A549 (cell line): ENCODE results near the gene CCDC85C. TPM values are rescaled to one million over a fixed set of nuclear protein-coding genes. Genes with fewer than 3 reads are reported as not detected.

ENCODE experiments used
- ATAC-seq, 2 experiments: fragments of 200-7000 bp in 1 of 2; fragments of >200 bp in 1 of 2; cut with Nextera tagmentation in 1 of 2; cut with Tn5 transposase in 1 of 2; 3 replicates each; pipeline versions ENCODE4 v1.8.0 to v1.9.1; 2018 to 2020; ENCODE audit warnings: mild to moderate bottlenecking in 1 of 2, moderate library complexity in 1 of 2
- CTCF ChIA-PET: fragments of 300-600 bp; sonication (Branson Sonifier 250); formaldehyde crosslinking; extraction: SDS; loops from one replicate; lab custom pipeline; 2021; ENCODE audit warnings: antibody characterized with exemption, inconsistent platforms; lab: Yijun Ruan, JAX
- POLR2A ChIA-PET: fragments of 350-600 bp; formaldehyde crosslinking; extraction: SDS; loops from one replicate; lab custom pipeline; 2021; ENCODE audit warnings: antibody characterized with exemption, inconsistent platforms; lab: Yijun Ruan, JAX
- DNase-seq, 2 experiments: peaks; one replicate each; pipeline versions ENCODE4 v3.0.0 to v3.0.0-alpha.2; 2011 to 2016; ENCODE audit warnings: low read depth in 1 of 2, low spot score in 1 of 2
- FAIRE-seq: peaks from 2 replicates; lab custom pipeline; 2011; peaks lifted over from hg19 to GRCh38; lab: Jason Lieb, UNC
- H3K27ac ChIP-seq, 2 experiments: fragments of >200 bp; sonication (Bioruptor Twin); formaldehyde crosslinking; 3 replicates each; pipeline ENCODE4 v1.5.1; 2016 to 2017
- H3K4me1 ChIP-seq: fragments of >200 bp; sonication (Bioruptor Twin); formaldehyde crosslinking; 3 replicates; pipeline ENCODE4 v1.6.1; 2016
- H3K4me2 ChIP-seq: fragments of >200 bp; sonication (Bioruptor Twin); formaldehyde crosslinking; 3 replicates; pipeline ENCODE4 v1.6.1; 2016
- H3K4me3 ChIP-seq: fragments of >200 bp; sonication (Bioruptor Twin); formaldehyde crosslinking; 3 replicates; pipeline ENCODE4 v1.5.1; 2016
- H3K9me3 ChIP-seq: fragments of >200 bp; sonication (Bioruptor Twin); formaldehyde crosslinking; 3 replicates; pipeline ENCODE4 v1.6.1; 2016
- BHLHE40 ChIP-seq: IDR thresholded peaks from 2 replicates; pipeline ENCODE4 v1.6.1; 2012; ENCODE audit warnings: low read depth, low read length, inconsistent platforms
- CBX8 ChIP-seq: fragments of 200-600 bp; sonication (generic); IDR thresholded peaks from 2 replicates; pipeline ENCODE4 v1.6.1; 2016
- CEBPB ChIP-seq, 2 experiments: fragments of >200 bp in 1 of 2; sonication (Bioruptor Twin) in 1 of 2; formaldehyde crosslinking in 1 of 2; IDR thresholded peaks; 2 replicates each; pipeline ENCODE4 v1.6.1; 2012 to 2016
- CTCF ChIP-seq: fragments of >200 bp; sonication (Bioruptor Twin); formaldehyde crosslinking; IDR thresholded peaks from 3 replicates; pipeline ENCODE4 v1.5.1; 2016
- ELK1 ChIP-seq: fragments of 150-350 bp; IDR thresholded peaks from 2 replicates; pipeline ENCODE4 v1.6.1; 2014; ENCODE audit warnings: low read depth, mild to moderate bottlenecking, low read length
- FOSL2 ChIP-seq, 2 experiments: fragments of 450-650 bp in 1 of 2; fragments of >200 bp in 1 of 2; sonication (Bioruptor Twin) in 1 of 2; formaldehyde crosslinking; IDR thresholded peaks; 2 replicates each; pipeline versions ENCODE4 v1.5.0 to v1.6.1; 2016 to 2020; ENCODE audit warnings: mild to moderate bottlenecking in 1 of 2, moderate library complexity in 1 of 2
- HDAC2 ChIP-seq: fragments of 200-600 bp; sonication (generic); IDR thresholded peaks from 2 replicates; pipeline ENCODE4 v1.6.1; 2016
- HES2 ChIP-seq: fragments of >200 bp; sonication (Bioruptor Twin); formaldehyde crosslinking; IDR thresholded peaks from 2 replicates; pipeline ENCODE4 v1.6.1; 2016
- HEYL ChIP-seq: fragments of 250-450 bp; sonication (Bioruptor Pico); IDR thresholded peaks from 2 replicates; pipeline ENCODE4 v1.8.0; 2021; ENCODE audit warnings: mild to moderate bottlenecking, moderate library complexity
- HOXB13 ChIP-seq: fragments of 250-450 bp; sonication (Bioruptor Pico); IDR thresholded peaks from 2 replicates; pipeline ENCODE4 v1.5.0; 2020; ENCODE audit warnings: low read depth, mild to moderate bottlenecking, moderate library complexity
- MAFK ChIP-seq: fragments of 450-650 bp; IDR thresholded peaks from 2 replicates; pipeline ENCODE4 v1.6.1; 2014; ENCODE audit not compliant: partially characterized antibody
- MYC ChIP-seq: IDR thresholded peaks from 2 replicates; pipeline ENCODE4 v1.6.1; 2012; ENCODE audit warnings: mild to moderate bottlenecking, inconsistent platforms, low read length, improper control_type of control experiment, borderline replicate concordance
- NFE2L2 ChIP-seq: fragments of 150-350 bp; conservative IDR thresholded peaks from 2 replicates; pipeline ENCODE4 v1.6.1; 2014; ENCODE audit warnings: low read length
- NPAS2 ChIP-seq: fragments of 250-450 bp; sonication (Bioruptor Pico); IDR thresholded peaks from 2 replicates; pipeline ENCODE4 v1.8.0; 2022; ENCODE audit warnings: mild to moderate bottlenecking, moderate library complexity, borderline replicate concordance
- PBX3 ChIP-seq: IDR thresholded peaks from 2 replicates; pipeline ENCODE4 v1.6.1; 2012
- PHF8 ChIP-seq: fragments of 200-600 bp; sonication (generic); IDR thresholded peaks from 2 replicates; pipeline ENCODE4 v1.6.1; 2016; ENCODE audit warnings: low read depth, mild to moderate bottlenecking, antibody characterized with exemption, moderate library complexity, borderline replicate concordance
- SREBF2 ChIP-seq: fragments of 450-650 bp; IDR thresholded peaks from 2 replicates; pipeline ENCODE4 v1.6.1; 2014; ENCODE audit warnings: mild to moderate bottlenecking, moderate library complexity
- TFCP2L1 ChIP-seq: fragments of 250-450 bp; sonication (Bioruptor Pico); IDR thresholded peaks from 2 replicates; pipeline ENCODE4 v1.5.0; 2021; ENCODE audit warnings: mild to moderate bottlenecking
- TP53 ChIP-seq: fragments of 250-450 bp; sonication (Bioruptor Pico); IDR thresholded peaks from 2 replicates; pipeline ENCODE4 v1.5.0; 2021; ENCODE audit warnings: mild to moderate bottlenecking, moderate library complexity
- USF2 ChIP-seq: fragments of 450-650 bp; IDR thresholded peaks from 2 replicates; pipeline ENCODE4 v1.6.1; 2014; ENCODE audit warnings: antibody characterized with exemption
- ZFP36 ChIP-seq: fragments of 450-650 bp; IDR thresholded peaks from 2 replicates; pipeline ENCODE4 v1.6.1; 2014; ENCODE audit warnings: borderline replicate concordance; ENCODE audit not compliant: partially characterized antibody
- ZNF302 ChIP-seq: fragments of 250-450 bp; sonication (Bioruptor Pico); IDR thresholded peaks from 2 replicates; pipeline ENCODE4 v1.9.0; 2021; ENCODE audit warnings: inconsistent platforms, mild to moderate bottlenecking, moderate library complexity
- WGBS: methylation state at CpG from one replicate; pipeline ENCODE4 v1.1.6; 2017; ENCODE audit errors: missing lambda C conversion rate; 5-methylcytosine and 5-hydroxymethylcytosine counted together
- polyA plus RNA-seq, 4 experiments: library from polyadenylated mRNA; depleted of rRNA in 3 of 4; stranded (reverse); fragments of >200 nt; fragmentation: RNase III in 1 of 4; extraction: RNeasy Plus Mini Kit Qiagen cat#74134 plus additional on column Dnase treatment in 1 of 4; gene quantifications; 2 replicates in 3 of 4; 3 replicates in 1 of 4; pipeline ENCODE4 v1.2.3, GENCODE V29; 2011 to 2017

CCDC85C gene
- polyA plus RNA-seq, 2 of the 4 experiments (the other 2 are of a cell fraction): 11.4 to 31.4 TPM

- no peak for TF ChIP-seq ELK1
Observed at GRCh38 chr14:99625476-99625875, 21.5 kb upstream of the CCDC85C start (continued).

GRCh38 chr14:99624971-99625370 is 21.0 kb upstream of the CCDC85C start:
- 93% methylated on average over 7 of the region's 13 CpGs for WGBS
- Histone ChIP-seq H3K9me3 (no peaks in the 10 kb centered on the region), H3K27ac (no peak overlapping the region)
- CTCF ChIA-PET: interaction anchor here (1.0 to 4.0 kb wide), 3 partner anchors 62 to 107 kb away, joined by 5 to 14 read pairs (median 14); no protein-coding TSS in a partner anchor
- no peak for ATAC-seq
- no peak for FAIRE-seq
- TF ChIP-seq MYC: no peak
- no peak for TF ChIP-seq ZNF302
- no peak for TF ChIP-seq TFCP2L1 (CRISPR knock-in tag)
- no peak for TF ChIP-seq NPAS2 (CRISPR knock-in tag)
- no peak for TF ChIP-seq FOSL2 (IDR thresholded peaks at IDR 0.05)
- TF ChIP-seq FOSL2 (CRISPR knock-in tag; IDR thresholded peaks at IDR 0.05): no peak
- TF ChIP-seq PBX3: no peak
- no peak for TF ChIP-seq ELK1
- TF ChIP-seq, all 56 proteins: peak for 0
- 0 out of 3 replicates have a peak, but pooled peaks cover 3% of the 10 kb centered on the region for H3K4me1 ChIP-seq
- POLR2A ChIA-PET: no interaction called here
- H3K4me2 ChIP-seq: no peak overlapping the region
- DNase-seq: no peak
- no peak overlapping the region for H3K4me3 ChIP-seq

- Histone ChIP-seq H3K4me3 (no peak overlapping the region), H3K4me2 (no peak overlapping the region), H3K4me1 (0 out of 3 replicates have a peak, but pooled peaks cover 3% of the 10 kb centered on the region), H3K9me3 (no peaks in the 10 kb centered on the region), H3K27ac (no peak overlapping the region)
- FAIRE-seq (no peak), DNase-seq (no peak), ATAC-seq (no peak)
- ChIA-PET CTCF (interaction anchor here (0.6 to 4.0 kb wide), 8 partner anchors 14 to 106 kb away, joined by 3 to 15 read pairs (median 10); no protein-coding TSS in a partner anchor), POLR2A (no interaction called here)
- TF ChIP-seq FOSL2 (IDR thresholded peaks at IDR 0.05): no peak
- no peak for TF ChIP-seq FOSL2 (CRISPR knock-in tag; IDR thresholded peaks at IDR 0.05)
- no peak for TF ChIP-seq SREBF2
- TF ChIP-seq HOXB13 (CRISPR knock-in tag): no peak
- no peak for TF ChIP-seq BHLHE40
- TF ChIP-seq ZFP36: no peak
- TF ChIP-seq PHF8: no peak
- TF ChIP-seq, all 56 proteins: peak for 0
- WGBS: 64% methylated on average over 6 of the region's 6 CpGs
Observed at GRCh38 chr14:99624024-99624423, 20.0 kb upstream of the CCDC85C start.

GRCh38 chr14:99621948-99622347 is 17.9 kb upstream of the CCDC85C start:
- no peaks in the 10 kb centered on the region for H3K4me1 ChIP-seq
- no peak overlapping the region for H3K27ac ChIP-seq
- ChIA-PET POLR2A (no interaction called here), CTCF (interaction anchor here (1.0 to 4.0 kb wide), 7 partner anchors 11 to 104 kb away, joined by 3 to 15 read pairs (median 9); no protein-coding TSS in a partner anchor)
- FAIRE-seq (no peak), DNase-seq (no peak), ATAC-seq (no peak)
- no peak for TF ChIP-seq SREBF2
- TF ChIP-seq HES2: no peak
- TF ChIP-seq USF2: no peak
- TF ChIP-seq TFCP2L1 (CRISPR knock-in tag): no peak
- no peak for TF ChIP-seq NFE2L2
- no peak for TF ChIP-seq CBX8
- TF ChIP-seq TP53 (CRISPR knock-in tag): no peak
- TF ChIP-seq CTCF: no peak
- TF ChIP-seq HEYL (CRISPR knock-in tag): no peak
- no peak for TF ChIP-seq MAFK
- TF ChIP-seq HOXB13 (CRISPR knock-in tag): no peak
- no peak for TF ChIP-seq HDAC2
- TF ChIP-seq CEBPB (IDR thresholded peaks at IDR 0.05): no peak
- no peak overlapping the region for H3K4me2 ChIP-seq
- WGBS: 82% methylated on average over 6 of the region's 6 CpGs
- no peaks in the 10 kb centered on the region for H3K9me3 ChIP-seq
- no peak overlapping the region for H3K4me3 ChIP-seq
